Fibroblast of lung (primary cell): ENCODE data around the gene TOPBP1. TPM values are rescaled to one million over a fixed set of nuclear protein-coding genes. Genes with fewer than 3 reads are reported as not detected.

Source experiments
- DNase-seq, 2 donors: peaks; one replicate each; pipeline versions ENCODE4 v3.0.0 to v3.0.0-alpha.2; 2010; ENCODE audit warnings: low read depth in 2 of 2
- H2AFZ ChIP-seq: 2 replicates; pipeline ENCODE4 v1.5.1; 2012; ENCODE audit warnings: low read length, control low read depth, inconsistent platforms
- H3K27ac ChIP-seq: 2 replicates; pipeline ENCODE4 v1.5.1; 2011; ENCODE audit warnings: low read length, control low read depth; ENCODE audit not compliant: insufficient read depth
- H3K27me3 ChIP-seq: 2 replicates; pipeline ENCODE4 v1.5.1; 2011; ENCODE audit warnings: mild to moderate bottlenecking, low read length; ENCODE audit not compliant: control insufficient read depth, insufficient read depth
- H3K36me3 ChIP-seq: 2 replicates; pipeline ENCODE4 v1.5.1; 2011; ENCODE audit warnings: low read length; ENCODE audit not compliant: control insufficient read depth, insufficient read depth
- H3K4me1 ChIP-seq: 2 replicates; pipeline ENCODE4 v1.5.1; 2011; ENCODE audit warnings: low read length; ENCODE audit not compliant: control insufficient read depth, insufficient read depth; ENCODE audit errors: extremely low read depth
- H3K4me2 ChIP-seq: 2 replicates; pipeline ENCODE4 v1.5.1; 2011; ENCODE audit warnings: low read length, control low read depth; ENCODE audit not compliant: insufficient read depth; ENCODE audit errors: extremely low read depth
- H3K4me3 ChIP-seq, 4 experiments: fragments of 200-600 bp in 1 of 4; sonication (generic) in 1 of 4; replicated peaks in 1 of 4; 2 replicates each; pipeline ENCODE4 v1.5.1; 2011 to 2016; ENCODE audit warnings: low read length in 4 of 4, low read depth in 3 of 4, mild to moderate bottlenecking in 3 of 4, control low read depth in 2 of 4, inconsistent platforms in 1 of 4, mixed read lengths in 1 of 4; ENCODE audit not compliant: insufficient read depth in 1 of 4; ENCODE audit errors: control extremely low read depth in 1 of 4
- H3K79me2 ChIP-seq: 2 replicates; pipeline ENCODE4 v1.5.1; 2012; ENCODE audit warnings: mild to moderate bottlenecking, low read length, inconsistent platforms; ENCODE audit not compliant: control insufficient read depth, insufficient read depth
- H3K9ac ChIP-seq: 2 replicates; pipeline ENCODE4 v1.5.1; 2011; ENCODE audit warnings: mild to moderate bottlenecking, low read length, control low read depth; ENCODE audit not compliant: insufficient read depth
- H3K9me3 ChIP-seq: 2 replicates; pipeline ENCODE4 v1.5.1; 2012; ENCODE audit warnings: low read depth, low read length; ENCODE audit not compliant: control insufficient read depth, insufficient read depth
- H4K20me1 ChIP-seq: 2 replicates; pipeline ENCODE4 v1.5.1; 2011; ENCODE audit warnings: low read length; ENCODE audit not compliant: control insufficient read depth, insufficient read depth; ENCODE audit errors: extremely low read depth
- CTCF ChIP-seq, 2 donors: IDR thresholded peaks in 1 of 2; conservative IDR thresholded peaks in 1 of 2; 1 replicate in 1 of 2; 2 replicates in 1 of 2; pipeline ENCODE4 v1.5.1; 2011 to 2012; ENCODE audit warnings: low read length in 2 of 2, control low read depth in 1 of 2, inconsistent platforms in 1 of 2, low read depth in 1 of 2, mild to moderate bottlenecking in 1 of 2
- EZH2 ChIP-seq: IDR thresholded peaks from 2 replicates; pipeline ENCODE4 v1.5.1; 2012; ENCODE audit warnings: low read length, control low read depth, mild to moderate bottlenecking; ENCODE audit errors: missing control alignments
- polyA plus RNA-seq, 2 donors: library from polyadenylated mRNA; depleted of rRNA in 1 of 2; stranded (reverse) in 1 of 2; unstranded in 1 of 2; fragments of >200 nt; gene quantifications; 2 replicates each; pipeline ENCODE4 v1.2.1, GENCODE V29; 2011 to 2012; ENCODE audit warnings: missing spikeins in 1 of 2
- total RNA-seq: library from RNA; depleted of rRNA; stranded (reverse); fragments of >200 nt; gene quantifications from 2 replicates; pipeline ENCODE4 v1.2.1, GENCODE V29; 2014

TOPBP1 gene
- total and polyA plus RNA-seq, 2 donors (not counting 1 experiment from before 2014, with no cell fraction given), result 15.2 to 20.8 TPM

- Histone ChIP-seq H3K9me3 (no peaks in the 10 kb centered on the region), H4K20me1 (no peaks in the 10 kb centered on the region), H2AFZ (no peak overlapping the region), H3K27me3 (no peaks in the 10 kb centered on the region), H3K4me1 (no peaks in the 10 kb centered on the region), H3K27ac (no peak overlapping the region), H3K4me2 (no peak overlapping the region), H3K79me2 (no peaks in the 10 kb centered on the region), H3K4me3 (no peak overlapping the region), H3K9ac (no peak overlapping the region), H3K36me3 (peaks cover 1% of the 10 kb centered on the region)
- no peak for TF ChIP-seq CTCF (conservative IDR thresholded peaks at IDR 0.05 in 1 of 2, IDR thresholded peaks at IDR 0.05 in 1 of 2; ENCODE audit: low read depth in 1 of 2, low read length in 2 of 2)
- TF ChIP-seq EZH2, result no peak
- no peak for DNase-seq
These were observed 53.9 kb downstream of the TOPBP1 start for GRCh38 chr3:133607816-133608215.

- no peaks in the 10 kb centered on the region for H3K4me1 ChIP-seq
- no peak overlapping the region for H2AFZ ChIP-seq
- no peak for DNase-seq
- H3K79me2 ChIP-seq, result no peaks in the 10 kb centered on the region
- H3K36me3 ChIP-seq, result no peaks in the 10 kb centered on the region
- no peaks in the 10 kb centered on the region for H4K20me1 ChIP-seq
- no peak overlapping the region for H3K4me2 ChIP-seq
- TF ChIP-seq CTCF (conservative IDR thresholded peaks at IDR 0.05 in 1 of 2, IDR thresholded peaks at IDR 0.05 in 1 of 2; ENCODE audit: low read depth in 1 of 2, low read length in 2 of 2), result no peak
- no peak for TF ChIP-seq EZH2
- H3K27me3 ChIP-seq, result no peaks in the 10 kb centered on the region
- no peak overlapping the region for H3K27ac ChIP-seq
- H3K9me3 ChIP-seq, result no peaks in the 10 kb centered on the region
- no peak overlapping the region for H3K4me3 ChIP-seq
- no peak overlapping the region for H3K9ac ChIP-seq
These were observed 54.8 kb downstream of the TOPBP1 start for GRCh38 chr3:133606902-133607301.

GRCh38 chr3:133606342-133606741 is 55.4 kb downstream of the TOPBP1 start:
- Histone ChIP-seq H3K27ac (no peak overlapping the region), H3K4me2 (no peak overlapping the region), H3K4me1 (no peaks in the 10 kb centered on the region), H3K9me3 (no peaks in the 10 kb centered on the region), H3K9ac (no peak overlapping the region), H3K27me3 (no peaks in the 10 kb centered on the region), H3K36me3 (no peaks in the 10 kb centered on the region), H3K79me2 (no peaks in the 10 kb centered on the region), H4K20me1 (no peaks in the 10 kb centered on the region), H2AFZ (no peak overlapping the region), H3K4me3 (no peak overlapping the region)
- DNase-seq, result no peak
- no peak for TF ChIP-seq CTCF (conservative IDR thresholded peaks at IDR 0.05 in 1 of 2, IDR thresholded peaks at IDR 0.05 in 1 of 2; ENCODE audit: low read depth in 1 of 2, low read length in 2 of 2)
- TF ChIP-seq EZH2, result no peak
